HEK293 (cell line): Measurements from ENCODE around the gene PTPRN2.

Source experiments
- KLF16 ChIP-seq: fragments of 450-650 bp; formaldehyde crosslinking; IDR thresholded peaks from 2 replicates; pipeline ENCODE4 v1.5.1; 2017; ENCODE audit warnings: missing biosample characterization, missing genetic modification characterization
- SP2 ChIP-seq: fragments of 450-650 bp; formaldehyde crosslinking; IDR thresholded peaks from 2 replicates; pipeline ENCODE4 v1.5.1; 2016; ENCODE audit warnings: missing biosample characterization, missing genetic modification characterization
- ZNF175 ChIP-seq: fragments of 450-650 bp; formaldehyde crosslinking; IDR thresholded peaks from 2 replicates; pipeline ENCODE4 v1.5.1; 2016; ENCODE audit warnings: missing biosample characterization, missing genetic modification characterization
- ZNF37A ChIP-seq: fragments of 450-650 bp; IDR thresholded peaks from 2 replicates; pipeline ENCODE4 v1.5.1; 2018; ENCODE audit warnings: missing biosample characterization, missing genetic modification characterization
- ZNF555 ChIP-seq: fragments of 450-650 bp; formaldehyde crosslinking; conservative IDR thresholded peaks from 2 replicates; pipeline ENCODE4 v1.5.1; 2017; ENCODE audit warnings: missing biosample characterization, mild to moderate bottlenecking, missing genetic modification characterization, inconsistent platforms
- ZNF670 ChIP-seq: fragments of 450-650 bp; formaldehyde crosslinking; IDR thresholded peaks from 2 replicates; pipeline ENCODE4 v1.5.1; 2016; ENCODE audit warnings: missing biosample characterization, missing genetic modification characterization, low read depth
- ZNF747 ChIP-seq: fragments of 450-650 bp; formaldehyde crosslinking; IDR thresholded peaks from 2 replicates; pipeline ENCODE4 v1.5.1; 2016; ENCODE audit warnings: missing biosample characterization, missing genetic modification characterization
- ZSCAN16 ChIP-seq: fragments of 450-650 bp; formaldehyde crosslinking; IDR thresholded peaks from 2 replicates; pipeline ENCODE4 v1.5.1; 2016; ENCODE audit warnings: missing biosample characterization, missing genetic modification characterization
- TF ChIP-seq, protein P1 (sequence below): fragments of 450-650 bp; formaldehyde crosslinking; IDR thresholded peaks from 2 replicates; pipeline ENCODE4 v1.5.1; 2016; ENCODE audit warnings: missing biosample characterization, missing genetic modification characterization
- TF ChIP-seq, protein P2 (sequence below): fragments of 450-650 bp; formaldehyde crosslinking; IDR thresholded peaks from 2 replicates; pipeline ENCODE4 v1.5.1; 2016; ENCODE audit warnings: missing biosample characterization, missing genetic modification characterization, borderline replicate concordance

DNA sequence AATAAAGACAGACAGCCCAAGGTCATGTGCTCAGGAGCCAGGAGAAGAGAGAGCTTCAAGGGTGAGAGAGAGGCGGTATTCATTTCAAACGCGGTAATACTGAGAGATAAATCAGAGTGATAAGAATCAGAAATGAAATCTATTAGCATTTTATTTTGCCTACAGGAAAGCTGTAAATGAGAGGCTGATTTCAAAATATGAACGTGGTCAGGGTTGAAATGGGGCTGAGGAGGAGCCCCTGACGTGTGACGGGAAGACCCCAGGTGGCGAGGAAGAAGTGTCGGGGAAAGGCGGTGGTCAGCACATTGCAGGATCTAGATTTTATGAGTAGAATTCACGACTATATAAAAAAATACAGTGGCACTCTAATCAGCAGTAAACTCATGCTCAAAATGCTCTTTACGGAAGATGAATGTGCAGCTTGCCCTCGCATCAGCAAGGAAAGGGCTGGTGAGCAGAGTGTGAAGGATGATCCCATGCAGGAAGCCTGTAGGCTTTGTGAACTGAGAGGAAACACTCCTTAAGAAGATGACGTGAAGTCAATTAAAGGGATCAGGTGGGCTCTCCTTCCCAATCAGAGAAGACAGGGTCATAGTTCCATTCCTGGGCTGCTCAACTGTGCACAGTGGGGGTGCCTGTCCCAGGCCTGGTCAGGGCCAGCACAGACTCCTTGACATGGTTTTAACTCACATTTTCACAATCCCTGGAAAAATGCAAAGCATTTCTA, 360.2 kb downstream of the PTPRN2 start:
- TF ChIP-seq, protein P1, sequence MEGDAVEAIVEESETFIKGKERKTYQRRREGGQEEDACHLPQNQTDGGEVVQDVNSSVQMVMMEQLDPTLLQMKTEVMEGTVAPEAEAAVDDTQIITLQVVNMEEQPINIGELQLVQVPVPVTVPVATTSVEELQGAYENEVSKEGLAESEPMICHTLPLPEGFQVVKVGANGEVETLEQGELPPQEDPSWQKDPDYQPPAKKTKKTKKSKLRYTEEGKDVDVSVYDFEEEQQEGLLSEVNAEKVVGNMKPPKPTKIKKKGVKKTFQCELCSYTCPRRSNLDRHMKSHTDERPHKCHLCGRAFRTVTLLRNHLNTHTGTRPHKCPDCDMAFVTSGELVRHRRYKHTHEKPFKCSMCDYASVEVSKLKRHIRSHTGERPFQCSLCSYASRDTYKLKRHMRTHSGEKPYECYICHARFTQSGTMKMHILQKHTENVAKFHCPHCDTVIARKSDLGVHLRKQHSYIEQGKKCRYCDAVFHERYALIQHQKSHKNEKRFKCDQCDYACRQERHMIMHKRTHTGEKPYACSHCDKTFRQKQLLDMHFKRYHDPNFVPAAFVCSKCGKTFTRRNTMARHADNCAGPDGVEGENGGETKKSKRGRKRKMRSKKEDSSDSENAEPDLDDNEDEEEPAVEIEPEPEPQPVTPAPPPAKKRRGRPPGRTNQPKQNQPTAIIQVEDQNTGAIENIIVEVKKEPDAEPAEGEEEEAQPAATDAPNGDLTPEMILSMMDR (tag by site-specific recombination), result no peak
- TF ChIP-seq ZNF175 (tag by site-specific recombination) (no peak), SP2 (no peak), ZNF37A (no peak), ZNF555 (no peak), ZSCAN16 (tag by site-specific recombination) (no peak), ZNF670 (tag by site-specific recombination) (no peak), KLF16 (tag by site-specific recombination) (no peak), ZNF747 (tag by site-specific recombination) (no peak)
- TF ChIP-seq, protein P2, sequence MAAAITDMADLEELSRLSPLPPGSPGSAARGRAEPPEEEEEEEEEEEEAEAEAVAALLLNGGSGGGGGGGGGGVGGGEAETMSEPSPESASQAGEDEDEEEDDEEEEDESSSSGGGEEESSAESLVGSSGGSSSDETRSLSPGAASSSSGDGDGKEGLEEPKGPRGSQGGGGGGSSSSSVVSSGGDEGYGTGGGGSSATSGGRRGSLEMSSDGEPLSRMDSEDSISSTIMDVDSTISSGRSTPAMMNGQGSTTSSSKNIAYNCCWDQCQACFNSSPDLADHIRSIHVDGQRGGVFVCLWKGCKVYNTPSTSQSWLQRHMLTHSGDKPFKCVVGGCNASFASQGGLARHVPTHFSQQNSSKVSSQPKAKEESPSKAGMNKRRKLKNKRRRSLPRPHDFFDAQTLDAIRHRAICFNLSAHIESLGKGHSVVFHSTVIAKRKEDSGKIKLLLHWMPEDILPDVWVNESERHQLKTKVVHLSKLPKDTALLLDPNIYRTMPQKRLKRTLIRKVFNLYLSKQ (tag by site-specific recombination), result no peak
